Fibroblast of lung (primary cell): ENCODE data around the gene ENTPD7. TPM values are rescaled to one million over a fixed set of nuclear protein-coding genes. Genes with fewer than 3 reads are reported as not detected.

Source experiments
- DNase-seq, 2 donors: peaks; one replicate each; pipeline versions ENCODE4 v3.0.0 to v3.0.0-alpha.2; 2010; ENCODE audit warnings: low read depth in 2 of 2
- H2AFZ ChIP-seq: 2 replicates; pipeline ENCODE4 v1.5.1; 2012; ENCODE audit warnings: low read length, control low read depth, inconsistent platforms
- H3K27ac ChIP-seq: 2 replicates; pipeline ENCODE4 v1.5.1; 2011; ENCODE audit warnings: low read length, control low read depth; ENCODE audit not compliant: insufficient read depth
- H3K27me3 ChIP-seq: 2 replicates; pipeline ENCODE4 v1.5.1; 2011; ENCODE audit warnings: mild to moderate bottlenecking, low read length; ENCODE audit not compliant: control insufficient read depth, insufficient read depth
- H3K36me3 ChIP-seq: 2 replicates; pipeline ENCODE4 v1.5.1; 2011; ENCODE audit warnings: low read length; ENCODE audit not compliant: control insufficient read depth, insufficient read depth
- H3K4me1 ChIP-seq: 2 replicates; pipeline ENCODE4 v1.5.1; 2011; ENCODE audit warnings: low read length; ENCODE audit not compliant: control insufficient read depth, insufficient read depth; ENCODE audit errors: extremely low read depth
- H3K4me2 ChIP-seq: 2 replicates; pipeline ENCODE4 v1.5.1; 2011; ENCODE audit warnings: low read length, control low read depth; ENCODE audit not compliant: insufficient read depth; ENCODE audit errors: extremely low read depth
- H3K4me3 ChIP-seq, 4 experiments: fragments of 200-600 bp in 1 of 4; sonication (generic) in 1 of 4; replicated peaks in 1 of 4; 2 replicates each; pipeline ENCODE4 v1.5.1; 2011 to 2016; ENCODE audit warnings: low read length in 4 of 4, low read depth in 3 of 4, mild to moderate bottlenecking in 3 of 4, control low read depth in 2 of 4, inconsistent platforms in 1 of 4, mixed read lengths in 1 of 4; ENCODE audit not compliant: insufficient read depth in 1 of 4; ENCODE audit errors: control extremely low read depth in 1 of 4
- H3K79me2 ChIP-seq: 2 replicates; pipeline ENCODE4 v1.5.1; 2012; ENCODE audit warnings: mild to moderate bottlenecking, low read length, inconsistent platforms; ENCODE audit not compliant: control insufficient read depth, insufficient read depth
- H3K9ac ChIP-seq: 2 replicates; pipeline ENCODE4 v1.5.1; 2011; ENCODE audit warnings: mild to moderate bottlenecking, low read length, control low read depth; ENCODE audit not compliant: insufficient read depth
- H3K9me3 ChIP-seq: 2 replicates; pipeline ENCODE4 v1.5.1; 2012; ENCODE audit warnings: low read depth, low read length; ENCODE audit not compliant: control insufficient read depth, insufficient read depth
- H4K20me1 ChIP-seq: 2 replicates; pipeline ENCODE4 v1.5.1; 2011; ENCODE audit warnings: low read length; ENCODE audit not compliant: control insufficient read depth, insufficient read depth; ENCODE audit errors: extremely low read depth
- EZH2 ChIP-seq: IDR thresholded peaks from 2 replicates; pipeline ENCODE4 v1.5.1; 2012; ENCODE audit warnings: low read length, control low read depth, mild to moderate bottlenecking; ENCODE audit errors: missing control alignments
- polyA plus RNA-seq, 2 donors: library from polyadenylated mRNA; depleted of rRNA in 1 of 2; stranded (reverse) in 1 of 2; unstranded in 1 of 2; fragments of >200 nt; gene quantifications; 2 replicates each; pipeline ENCODE4 v1.2.1, GENCODE V29; 2011 to 2012; ENCODE audit warnings: missing spikeins in 1 of 2
- total RNA-seq: library from RNA; depleted of rRNA; stranded (reverse); fragments of >200 nt; gene quantifications from 2 replicates; pipeline ENCODE4 v1.2.1, GENCODE V29; 2014
- TF ChIP-seq, protein P1 (sequence below), 2 donors: IDR thresholded peaks in 1 of 2; conservative IDR thresholded peaks in 1 of 2; 1 replicate in 1 of 2; 2 replicates in 1 of 2; pipeline ENCODE4 v1.5.1; 2011 to 2012; ENCODE audit warnings: low read length in 2 of 2, control low read depth in 1 of 2, inconsistent platforms in 1 of 2, low read depth in 1 of 2, mild to moderate bottlenecking in 1 of 2

Gene ENTPD7
- total and polyA plus RNA-seq, 2 donors (not counting 1 experiment from before 2014, with no cell fraction given), result 17.3 to 28.9 TPM

GRCh38 chr10:99619090-99619800, 40.1 kb upstream of the ENTPD7 start:
- H3K4me1 ChIP-seq, result peaks cover 2% of the 10 kb centered on the region
- H3K4me2 ChIP-seq, result peak overlapping the region; percentile 83
- no peaks in the 10 kb centered on the region for H4K20me1 ChIP-seq
- H3K9me3 ChIP-seq, result no peaks in the 10 kb centered on the region
- H3K27me3 ChIP-seq, result no peaks in the 10 kb centered on the region
- H2AFZ ChIP-seq, result no peak overlapping the region
- no peaks in the 10 kb centered on the region for H3K36me3 ChIP-seq
- H3K79me2 ChIP-seq, result peaks cover 39% of the 10 kb centered on the region
- H3K9ac ChIP-seq, result peak overlapping the region; percentile 92
- peak; percentile 18 to 37 for DNase-seq
- TF ChIP-seq, protein P1, sequence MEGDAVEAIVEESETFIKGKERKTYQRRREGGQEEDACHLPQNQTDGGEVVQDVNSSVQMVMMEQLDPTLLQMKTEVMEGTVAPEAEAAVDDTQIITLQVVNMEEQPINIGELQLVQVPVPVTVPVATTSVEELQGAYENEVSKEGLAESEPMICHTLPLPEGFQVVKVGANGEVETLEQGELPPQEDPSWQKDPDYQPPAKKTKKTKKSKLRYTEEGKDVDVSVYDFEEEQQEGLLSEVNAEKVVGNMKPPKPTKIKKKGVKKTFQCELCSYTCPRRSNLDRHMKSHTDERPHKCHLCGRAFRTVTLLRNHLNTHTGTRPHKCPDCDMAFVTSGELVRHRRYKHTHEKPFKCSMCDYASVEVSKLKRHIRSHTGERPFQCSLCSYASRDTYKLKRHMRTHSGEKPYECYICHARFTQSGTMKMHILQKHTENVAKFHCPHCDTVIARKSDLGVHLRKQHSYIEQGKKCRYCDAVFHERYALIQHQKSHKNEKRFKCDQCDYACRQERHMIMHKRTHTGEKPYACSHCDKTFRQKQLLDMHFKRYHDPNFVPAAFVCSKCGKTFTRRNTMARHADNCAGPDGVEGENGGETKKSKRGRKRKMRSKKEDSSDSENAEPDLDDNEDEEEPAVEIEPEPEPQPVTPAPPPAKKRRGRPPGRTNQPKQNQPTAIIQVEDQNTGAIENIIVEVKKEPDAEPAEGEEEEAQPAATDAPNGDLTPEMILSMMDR (conservative IDR thresholded peaks at IDR 0.05 in 1 of 2, IDR thresholded peaks at IDR 0.05 in 1 of 2; ENCODE audit: low read depth in 1 of 2, low read length in 2 of 2), result no peak
- TF ChIP-seq EZH2, result no peak
- peak overlapping the region; percentile 82 for H3K27ac ChIP-seq
- H3K4me3 ChIP-seq, result peak overlapping the region; percentile 74 to 98 (median 87)

GRCh38 chr10:99619851-99620710, 39.2 kb upstream of the ENTPD7 start, which contains the start of gene SLC25A28:
Gene SLC25A28 (minus strand): TSS chr10:99620439. CDS start chr10:99620335, 104 bp downstream.
- DNase-seq, result peak; percentile 100
- TF ChIP-seq, protein P1 (conservative IDR thresholded peaks at IDR 0.05 in 1 of 2, IDR thresholded peaks at IDR 0.05 in 1 of 2; ENCODE audit: low read depth in 1 of 2, low read length in 2 of 2), result no peak
- no peak for TF ChIP-seq EZH2
- Histone ChIP-seq H3K4me3 (peak within 1 kb of the TSS; percentile 74 to 98 (median 87)), H3K4me2 (peak within 1 kb of the TSS; percentile 89), H3K36me3 (no peaks in the 10 kb centered on the region), H3K9me3 (no peaks in the 10 kb centered on the region), H3K79me2 (peaks cover 39% of the 10 kb centered on the region), H3K4me1 (peaks cover 2% of the 10 kb centered on the region), H2AFZ (no peak within 1 kb of the TSS), H3K27me3 (no peaks in the 10 kb centered on the region), H3K9ac (peak within 1 kb of the TSS; percentile 92), H4K20me1 (no peaks in the 10 kb centered on the region), H3K27ac (peak within 1 kb of the TSS; percentile 89)
